Endothelial cell (in vitro differentiated cells): ENCODE results near the gene CCSAP. TPM values are rescaled to one million over a fixed set of nuclear protein-coding genes. Genes with fewer than 3 reads are reported as not detected.

Experiments used
- DNase-seq: peaks from one replicate; pipeline ENCODE4 v3.0.0; 2021; ENCODE audit warnings: low spot score
- H3K27ac Mint-ChIP-seq: one replicate; pipeline ENCODE4 v1.8.0; 2021; ENCODE audit warnings: mixed read lengths, inconsistent platforms; ENCODE audit not compliant: unreplicated experiment
- H3K27me3 Mint-ChIP-seq: one replicate; pipeline ENCODE4 v1.8.0; 2021; ENCODE audit warnings: mild to moderate bottlenecking, moderate library complexity, mixed read lengths, inconsistent platforms; ENCODE audit not compliant: unreplicated experiment
- H3K36me3 Mint-ChIP-seq: one replicate; pipeline ENCODE4 v1.8.0; 2021; ENCODE audit warnings: mild to moderate bottlenecking, low read depth, mixed read lengths, inconsistent platforms; ENCODE audit not compliant: unreplicated experiment
- H3K4me1 Mint-ChIP-seq: one replicate; pipeline ENCODE4 v1.8.0; 2021; ENCODE audit warnings: mild to moderate bottlenecking, mixed read lengths, inconsistent platforms; ENCODE audit not compliant: unreplicated experiment
- H3K4me3 Mint-ChIP-seq: one replicate; pipeline ENCODE4 v1.8.0; 2021; ENCODE audit warnings: mild to moderate bottlenecking, mixed read lengths, inconsistent platforms; ENCODE audit not compliant: unreplicated experiment
- H3K9me3 Mint-ChIP-seq: one replicate; pipeline ENCODE4 v1.8.0; 2021; ENCODE audit warnings: mixed read lengths, inconsistent platforms; ENCODE audit not compliant: unreplicated experiment
- CTCF ChIP-seq: fragments of 200-600 bp; sonication (generic); IDR thresholded peaks from one replicate; pipeline ENCODE4 v1.5.0; 2021; ENCODE audit warnings: antibody characterized with exemption; ENCODE audit not compliant: unreplicated experiment
- total RNA-seq: library from RNA; stranded (reverse); fragmentation: NEBNext Ultra II Directional; extraction: Animal tissue kit (Norgen Biotek cat#: 25700); gene quantifications from one replicate; pipeline ENCODE4 v1.2.1, GENCODE V29; 2021; ENCODE audit not compliant: unreplicated experiment

The CCSAP gene
- total RNA-seq, 1 donor from 2014 or later, result 6.7 TPM

GRCh38 chr1:229302740-229303139 is 40.1 kb downstream of the CCSAP start:
- H3K9me3 Mint-ChIP-seq, result no peaks in the 10 kb centered on the region
- no peaks in the 10 kb centered on the region for H3K27me3 Mint-ChIP-seq
- H3K36me3 Mint-ChIP-seq, result peaks cover 15% of the 10 kb centered on the region
- H3K4me1 Mint-ChIP-seq, result no peaks in the 10 kb centered on the region
- H3K27ac Mint-ChIP-seq, result no peak overlapping the region
- DNase-seq, result no peak
- no peak overlapping the region for H3K4me3 Mint-ChIP-seq
- TF ChIP-seq CTCF, result no peak

DNA sequence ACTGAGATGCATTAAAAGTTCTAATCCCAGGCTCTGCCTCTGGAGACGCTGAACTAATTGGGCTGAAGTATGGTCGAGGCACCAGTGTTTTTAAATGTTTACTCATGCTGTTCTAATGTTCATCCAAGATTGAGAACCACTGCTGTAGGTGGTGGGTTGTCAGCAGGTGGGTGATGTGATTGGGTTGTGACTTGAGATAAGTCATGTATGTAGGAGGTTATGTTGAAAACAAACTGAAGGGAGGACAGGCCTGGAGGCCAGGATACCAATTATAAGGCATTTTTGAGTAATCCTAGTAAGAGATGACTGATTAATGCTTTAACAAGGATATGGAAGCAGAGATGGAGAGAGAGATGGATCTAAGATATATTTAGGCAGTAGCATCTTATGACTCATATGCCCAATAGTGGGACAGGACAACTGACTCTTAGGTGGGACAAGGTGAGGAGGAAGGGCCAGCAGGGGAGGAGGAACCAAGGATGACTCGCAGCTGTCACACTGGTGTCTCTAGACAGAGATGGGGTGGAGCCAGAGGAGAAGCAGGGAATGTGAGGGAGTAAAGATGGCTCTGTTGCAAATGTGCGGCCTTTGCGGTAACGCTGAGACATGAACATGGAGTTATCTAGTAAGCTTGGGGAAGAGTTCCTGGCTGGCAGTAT is 42.6 kb downstream of the CCSAP start:
- no peak for DNase-seq
- H3K4me3 Mint-ChIP-seq, result no peak overlapping the region
- no peaks in the 10 kb centered on the region for H3K27me3 Mint-ChIP-seq
- H3K9me3 Mint-ChIP-seq, result no peaks in the 10 kb centered on the region
- no peak overlapping the region for H3K27ac Mint-ChIP-seq
- H3K4me1 Mint-ChIP-seq, result no peaks in the 10 kb centered on the region
- peaks cover 17% of the 10 kb centered on the region for H3K36me3 Mint-ChIP-seq
- TF ChIP-seq CTCF, result no peak

DNA sequence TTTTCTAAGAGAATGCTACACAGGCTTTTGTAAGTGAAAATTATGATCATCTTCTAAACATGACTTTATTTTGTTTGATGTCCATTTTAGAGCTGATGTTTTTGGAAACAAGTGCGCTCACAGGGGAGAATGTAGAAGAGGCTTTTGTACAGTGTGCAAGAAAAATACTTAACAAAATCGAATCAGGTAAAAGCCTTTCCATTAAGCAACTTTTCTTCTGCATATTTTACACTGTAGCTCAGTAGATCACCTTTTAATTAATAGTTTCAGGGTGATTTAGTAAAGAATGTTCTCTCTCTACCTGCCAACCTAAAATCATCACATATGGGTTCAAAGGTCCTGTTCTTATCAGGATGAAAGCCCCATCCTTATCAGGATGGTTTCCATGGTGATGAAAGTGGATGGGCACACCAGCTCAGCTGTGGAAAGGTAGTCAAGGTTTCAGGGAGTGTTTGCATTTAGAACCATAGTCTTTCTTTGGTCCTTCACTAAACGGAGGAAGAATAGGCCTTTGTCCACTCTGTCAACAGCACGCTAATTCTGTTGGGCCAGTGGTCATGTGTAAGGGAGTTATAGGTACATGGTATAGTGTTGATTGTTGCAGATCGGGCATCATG is 43.9 kb downstream of the CCSAP start:
- no peak for TF ChIP-seq CTCF
- no peak for DNase-seq
- no peak overlapping the region for H3K27ac Mint-ChIP-seq
- no peaks in the 10 kb centered on the region for H3K27me3 Mint-ChIP-seq
- no peaks in the 10 kb centered on the region for H3K9me3 Mint-ChIP-seq
- peaks cover 20% of the 10 kb centered on the region for H3K36me3 Mint-ChIP-seq
- no peak overlapping the region for H3K4me3 Mint-ChIP-seq
- no peaks in the 10 kb centered on the region for H3K4me1 Mint-ChIP-seq

- Mint-ChIP-seq H3K4me1 (no peaks in the 10 kb centered on the region), H3K27ac (no peak overlapping the region), H3K27me3 (peaks cover 2% of the 10 kb centered on the region), H3K36me3 (peaks cover 25% of the 10 kb centered on the region), H3K9me3 (no peaks in the 10 kb centered on the region), H3K4me3 (no peak overlapping the region)
- no peak for DNase-seq
- no peak for TF ChIP-seq CTCF
Measured at GRCh38 chr1:229298420-229298819, 44.4 kb downstream of the CCSAP start.

DNA sequence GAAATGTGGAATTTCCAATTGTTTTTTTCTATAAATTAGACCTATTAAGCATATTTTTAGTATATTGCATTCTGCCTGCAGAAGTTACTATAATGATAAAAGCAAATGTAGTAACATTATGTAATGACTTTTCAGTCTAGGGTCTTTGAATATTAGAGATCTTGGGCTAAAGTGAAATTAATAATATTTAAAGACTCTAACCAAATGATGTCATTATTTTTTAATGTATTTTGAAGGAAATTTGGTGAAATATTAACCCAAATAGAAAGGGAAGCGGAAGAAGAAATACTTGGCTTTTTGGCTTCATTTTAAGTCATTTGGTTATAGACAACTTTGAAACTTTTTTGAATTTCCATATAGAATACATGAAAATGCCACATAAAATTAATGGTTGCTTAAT is 45.1 kb downstream of the CCSAP start:
- no peak for DNase-seq
- Mint-ChIP-seq H3K27me3 (peaks cover 2% of the 10 kb centered on the region), H3K36me3 (peaks cover 26% of the 10 kb centered on the region), H3K4me3 (no peak overlapping the region), H3K9me3 (no peaks in the 10 kb centered on the region), H3K4me1 (no peaks in the 10 kb centered on the region), H3K27ac (no peak overlapping the region)
- TF ChIP-seq CTCF, result no peak
